ENCODE results near the gene RTEL1.

GRCh38 chr20:63681609-63682142 lies 23.6 kb downstream of the RTEL1 start:
- no peak for TF ChIP-seq POLR2AphosphoS5 (IDR thresholded peaks at IDR 0.05; ENCODE audit: borderline replicate concordance, low read depth, low read length)
- no peak for TF ChIP-seq EZH2 (IDR thresholded peaks at IDR 0.05)
